Adipocyte (in vitro differentiated cells): Measurements from ENCODE around the gene PHC2.
"Not testable (repeated sequence)": the region's sequence is repeated elsewhere in the genome, so short reads cannot be mapped to it uniquely, and the experiment has no call there.

ENCODE experiments used
- DNase-seq: peaks from one replicate; pipeline ENCODE4 v3.0.0-alpha.2; 2015; ENCODE audit warnings: low read depth
- H3K27me3 ChIP-seq: replicated peaks from 2 replicates; pipeline ENCODE4 v1.7.0; 2013; ENCODE audit warnings: mild to moderate bottlenecking, low read length, moderate library complexity; ENCODE audit not compliant: control insufficient read depth, insufficient read depth
- H3K36me3 ChIP-seq: 2 replicates; pipeline ENCODE4 v1.7.0; 2013; ENCODE audit warnings: low read length, mild to moderate bottlenecking, moderate library complexity; ENCODE audit not compliant: control insufficient read depth, insufficient read depth, severe bottlenecking
- H3K4me1 ChIP-seq: 2 replicates; pipeline ENCODE4 v1.7.0; 2013; ENCODE audit warnings: mild to moderate bottlenecking, low read length, moderate library complexity; ENCODE audit not compliant: control insufficient read depth, insufficient read depth
- H3K4me3 ChIP-seq: 2 replicates; pipeline ENCODE4 v1.7.0; 2013; ENCODE audit warnings: mild to moderate bottlenecking, low read length, moderate library complexity
- H3K9ac ChIP-seq: 2 replicates; pipeline ENCODE4 v1.7.0; 2013; ENCODE audit warnings: mild to moderate bottlenecking, low read length, moderate library complexity
- H3K9me3 ChIP-seq: 2 replicates; pipeline ENCODE4 v1.7.0; 2013; ENCODE audit warnings: mild to moderate bottlenecking, low read length, moderate library complexity; ENCODE audit not compliant: control insufficient read depth

PHC2 gene

GRCh38 chr1:33295450-33296081 is 135.3 kb downstream of the PHC2 start:
- Histone ChIP-seq H3K4me3 (no peak overlapping the region), H3K9me3 (no peaks in the 10 kb centered on the region), H3K4me1 (peaks cover 20% of the 10 kb centered on the region), H3K27me3 (no peaks in the 10 kb centered on the region), H3K36me3 (peaks cover 12% of the 10 kb centered on the region), H3K9ac (peak overlapping the region; percentile 34)
- peak; percentile 90 for DNase-seq

- Histone ChIP-seq H3K36me3 (peaks cover 13% of the 10 kb centered on the region), H3K4me1 (peaks cover 15% of the 10 kb centered on the region), H3K4me3 (no peak overlapping the region), H3K27me3 (no peaks in the 10 kb centered on the region), H3K9ac (no peak overlapping the region), H3K9me3 (no peaks in the 10 kb centered on the region)
- DNase-seq: no peak
Measured at GRCh38 chr1:33295023-33295422, 135.9 kb downstream of the PHC2 start.

DNA sequence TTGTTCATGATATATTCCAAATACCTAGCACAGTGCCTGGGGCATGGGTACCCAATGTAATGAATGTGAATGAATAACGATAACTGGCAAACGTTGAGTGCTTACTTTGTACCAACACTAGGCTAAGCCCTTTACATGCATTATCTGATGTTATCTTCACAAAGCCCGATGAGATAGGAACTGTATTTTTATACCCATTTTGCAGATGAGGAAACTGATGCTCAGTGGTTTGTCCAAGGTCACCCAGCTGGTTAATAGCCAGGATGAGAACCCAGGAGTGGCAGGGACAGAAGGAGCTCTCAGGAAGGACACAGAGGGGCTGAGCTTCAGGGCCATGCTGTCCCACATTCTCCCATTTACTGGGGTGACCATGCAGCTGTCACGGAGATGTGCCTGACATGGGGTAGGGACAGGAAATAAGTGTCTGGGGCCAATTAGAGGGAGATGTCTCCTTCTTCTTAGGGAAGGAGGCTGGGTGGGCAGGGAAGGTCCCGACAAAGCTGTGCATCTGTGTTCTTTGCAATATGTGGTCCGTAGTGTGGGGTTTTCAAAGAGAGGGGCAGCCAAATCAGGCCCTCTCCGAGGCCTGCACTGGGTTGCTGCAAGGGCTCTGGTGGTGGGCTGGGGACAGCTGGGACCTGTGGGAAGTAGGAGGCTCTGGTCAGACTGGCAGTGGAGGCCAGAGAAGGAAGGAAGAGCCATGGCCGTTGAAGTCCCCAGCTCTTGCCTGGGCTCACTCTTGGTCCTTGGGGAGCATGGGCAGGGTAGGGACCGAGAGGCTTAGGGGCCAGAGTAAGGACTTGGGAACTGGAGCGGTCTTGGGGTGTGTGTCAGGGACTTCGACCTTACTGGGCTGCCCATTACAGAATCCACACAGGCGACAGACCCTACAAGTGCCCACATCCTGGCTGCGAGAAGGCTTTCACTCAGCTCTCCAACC is 136.6 kb downstream of the PHC2 start:
- DNase-seq: no peak
- Histone ChIP-seq H3K4me3 (no peak overlapping the region), H3K36me3 (peaks cover 19% of the 10 kb centered on the region), H3K4me1 (peaks cover 13% of the 10 kb centered on the region), H3K27me3 (no peaks in the 10 kb centered on the region), H3K9ac (no peak overlapping the region), H3K9me3 (no peaks in the 10 kb centered on the region)

DNA sequence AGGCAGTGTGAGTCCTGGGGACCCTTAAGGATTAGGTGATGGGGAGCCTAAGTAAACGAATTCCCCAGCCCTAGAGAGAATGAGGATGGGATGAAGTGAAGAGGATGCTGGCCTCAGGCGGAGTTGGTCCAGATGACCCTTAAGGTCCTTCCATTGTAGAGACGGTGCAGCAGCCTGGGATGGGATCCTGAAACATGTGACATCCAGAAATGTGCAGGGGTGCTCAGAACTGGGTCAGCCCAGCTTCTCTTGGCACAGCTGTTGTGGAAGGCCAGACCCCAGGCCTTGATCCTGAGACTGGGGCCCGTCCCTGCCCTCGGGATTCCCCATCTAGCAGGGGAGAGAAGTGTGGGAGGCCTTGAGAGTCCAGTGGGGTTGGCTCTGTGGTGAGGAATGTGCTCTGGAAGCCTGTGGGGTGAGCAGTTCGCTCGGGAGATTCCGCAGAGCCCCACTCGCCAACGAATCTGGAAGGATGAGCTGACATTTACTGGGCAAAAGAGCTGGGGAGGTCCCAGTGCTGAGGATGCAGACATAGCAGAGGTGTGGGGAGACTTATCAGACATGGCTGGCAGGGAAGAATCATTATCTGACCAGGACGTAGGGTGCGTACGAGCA is 138.1 kb downstream of the PHC2 start:
- no peaks in the 10 kb centered on the region for H3K9me3 ChIP-seq
- no peak overlapping the region for H3K4me3 ChIP-seq
- peaks cover 19% of the 10 kb centered on the region for H3K36me3 ChIP-seq
- no peaks in the 10 kb centered on the region for H3K27me3 ChIP-seq
- no peak overlapping the region for H3K9ac ChIP-seq
- DNase-seq: no peak
- peaks cover 10% of the 10 kb centered on the region for H3K4me1 ChIP-seq

DNA sequence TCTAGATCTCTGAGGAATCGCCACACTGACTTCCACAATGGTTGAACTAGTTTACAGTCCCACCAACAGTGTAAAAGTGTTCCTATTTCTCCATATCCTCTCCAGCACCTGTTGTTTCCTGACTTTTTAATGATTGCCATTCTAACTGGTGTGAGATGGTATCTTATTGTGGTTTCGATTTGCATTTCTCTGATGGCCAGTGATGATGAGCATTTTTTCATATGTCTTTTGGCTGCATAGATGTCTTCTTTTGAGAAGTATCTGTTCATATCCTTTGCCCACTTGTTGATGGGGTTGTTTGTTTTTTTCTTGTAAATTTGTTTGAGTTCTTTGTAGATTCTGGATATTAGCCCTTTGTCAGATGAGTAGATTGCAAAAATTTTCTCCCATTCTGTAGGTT is 140.3 kb downstream of the PHC2 start:
- DNase-seq, H3K4me1 ChIP-seq, H3K4me3 ChIP-seq, H3K9ac ChIP-seq, H3K9me3 ChIP-seq, H3K27me3 ChIP-seq: not testable (repeated sequence)
- peaks cover 24% of the 10 kb centered on the region for H3K36me3 ChIP-seq

- no peak overlapping the region for H3K9ac ChIP-seq
- peaks cover 25% of the 10 kb centered on the region for H3K36me3 ChIP-seq
- peaks cover 5% of the 10 kb centered on the region for H3K4me1 ChIP-seq
Measured at GRCh38 chr1:33289858-33290154, 141.1 kb downstream of the PHC2 start.

DNA sequence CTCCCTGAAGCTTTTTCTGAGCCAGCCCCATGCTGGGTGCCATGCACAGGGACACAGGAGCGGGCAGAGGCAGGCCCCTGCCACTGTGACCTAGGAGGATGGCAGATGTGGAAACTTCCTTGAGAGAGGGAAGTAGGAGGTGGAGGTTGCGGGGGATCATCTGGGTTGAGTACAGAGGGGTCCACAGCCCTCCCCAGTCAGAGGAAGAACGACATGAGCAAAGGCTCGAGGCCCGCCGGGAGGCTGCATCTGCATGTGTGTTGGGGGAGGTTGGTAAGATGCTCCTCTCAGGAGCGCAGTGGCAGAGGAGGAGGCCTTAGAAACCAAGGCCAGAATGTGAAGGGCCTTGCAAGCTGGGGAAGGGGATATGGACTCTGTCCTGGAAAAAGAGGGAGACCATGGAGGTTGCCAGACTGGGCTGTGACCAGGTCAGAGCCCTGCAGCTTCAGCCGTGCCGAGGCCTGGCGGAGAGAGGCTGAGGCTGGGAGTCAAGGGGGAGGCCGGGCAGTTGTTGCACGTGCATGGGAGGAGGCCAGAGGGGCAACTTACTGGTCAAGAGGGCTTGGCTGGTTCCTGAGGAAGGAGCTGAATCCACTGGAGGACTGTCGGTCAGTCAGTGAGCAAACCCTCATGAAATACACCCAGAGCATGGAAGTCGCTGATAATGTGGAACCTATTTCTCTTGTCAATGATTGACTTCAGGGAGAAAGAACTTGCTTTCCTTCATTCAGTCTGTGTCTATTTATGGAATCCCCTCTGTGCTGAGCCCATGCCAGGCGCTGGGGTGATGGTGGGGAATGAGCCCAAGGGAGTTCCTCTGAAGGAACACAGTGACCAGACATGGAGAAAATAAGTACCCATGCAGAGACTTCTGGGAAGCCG is 141.7 kb downstream of the PHC2 start:
- DNase-seq: no peak
- H3K4me1 ChIP-seq: peaks cover 5% of the 10 kb centered on the region
- H3K36me3 ChIP-seq: peaks cover 29% of the 10 kb centered on the region
- no peaks in the 10 kb centered on the region for H3K27me3 ChIP-seq
- no peaks in the 10 kb centered on the region for H3K9me3 ChIP-seq
- H3K4me3 ChIP-seq: no peak overlapping the region
- no peak overlapping the region for H3K9ac ChIP-seq

More at GRCh38 chr1:33289858-33290154, 141.1 kb downstream of the PHC2 start:
- no peak for DNase-seq
- Histone ChIP-seq H3K27me3 (no peaks in the 10 kb centered on the region), H3K9me3 (no peaks in the 10 kb centered on the region), H3K4me3 (no peak overlapping the region)

DNA sequence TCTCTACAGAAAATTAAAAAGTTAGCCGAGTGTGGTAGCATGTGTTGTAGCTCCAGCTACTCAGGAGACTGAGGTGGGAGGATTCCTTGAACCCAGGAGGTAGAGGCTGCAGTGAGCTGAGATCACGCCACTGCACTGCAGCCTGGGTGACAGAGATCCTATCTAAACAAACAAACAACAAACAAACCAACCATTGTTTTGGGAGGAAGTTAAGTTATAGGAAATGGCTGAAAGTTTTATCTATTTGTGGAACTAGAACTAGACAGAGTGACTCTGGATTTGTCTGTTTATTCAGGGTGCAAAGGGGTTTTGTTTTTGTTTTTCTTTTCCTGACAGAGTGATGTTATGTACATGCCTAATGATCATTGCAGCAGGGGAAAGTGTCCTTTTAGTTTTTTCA is 143.6 kb downstream of the PHC2 start:
- Histone ChIP-seq H3K36me3 (peaks cover 38% of the 10 kb centered on the region), H3K27me3 (no peaks in the 10 kb centered on the region)
- no peak for DNase-seq

GRCh38 chr1:33286451-33287185 is 144.3 kb downstream of the PHC2 start:
- H3K9ac ChIP-seq: no peak overlapping the region

More for the DNA sequence above, 143.6 kb downstream of the PHC2 start:
- Histone ChIP-seq H3K4me3 (no peak overlapping the region), H3K9me3 (no peaks in the 10 kb centered on the region), H3K4me1 (no peaks in the 10 kb centered on the region), H3K9ac (no peak overlapping the region)

DNA sequence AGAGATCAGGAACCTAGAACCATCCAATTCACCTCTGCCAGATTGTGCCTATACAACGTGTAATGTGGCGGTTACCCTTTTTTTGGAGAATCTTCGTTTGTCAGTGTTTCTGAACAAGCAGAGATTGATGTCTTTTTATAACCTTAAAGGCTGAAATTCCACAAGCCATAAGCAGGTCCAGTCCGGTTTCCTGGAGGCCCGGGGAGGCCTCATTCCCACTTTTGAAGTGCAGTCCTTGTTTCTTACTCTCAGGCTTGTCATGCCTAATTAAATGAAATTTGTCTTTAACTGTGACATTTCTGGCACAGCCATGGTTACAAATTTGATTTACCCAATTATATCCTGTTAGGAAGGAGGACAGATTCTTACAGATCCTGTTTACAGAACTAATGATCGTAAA is 146.8 kb downstream of the PHC2 start:
- Histone ChIP-seq H3K9me3 (no peaks in the 10 kb centered on the region), H3K4me3 (no peak overlapping the region), H3K36me3 (peaks cover 62% of the 10 kb centered on the region), H3K27me3 (no peaks in the 10 kb centered on the region), H3K9ac (no peak overlapping the region), H3K4me1 (no peaks in the 10 kb centered on the region)
- DNase-seq: no peak

More at GRCh38 chr1:33286451-33287185, 144.3 kb downstream of the PHC2 start:
- H3K9me3 ChIP-seq: no peaks in the 10 kb centered on the region
- no peaks in the 10 kb centered on the region for H3K27me3 ChIP-seq
- no peak overlapping the region for H3K4me3 ChIP-seq
- H3K4me1 ChIP-seq: no peaks in the 10 kb centered on the region
- DNase-seq: peak; percentile 48
- peaks cover 45% of the 10 kb centered on the region for H3K36me3 ChIP-seq
